Forelimb muscle (tissue), 1 donor: ENCODE results near the gene SMIM26. TPM values are rescaled to one million over a fixed set of nuclear protein-coding genes. Genes with fewer than 3 reads are reported as not detected.
"Not testable (repeated sequence)": the region's sequence is repeated elsewhere in the genome, so short reads cannot be mapped to it uniquely, and the experiment has no call there.

Experiments
- DNase-seq: peaks from one replicate; pipeline ENCODE4 v3.0.0-alpha.2; 2013; ENCODE audit warnings: low read depth
- polyA plus RNA-seq: library from polyadenylated mRNA; unstranded; fragments of 120-200 nt; gene quantifications from one replicate; pipeline ENCODE4 v1.2.1, GENCODE V29; 2013; ENCODE audit not compliant: insufficient read length

SMIM26 gene
- 83.1 TPM for polyA plus RNA-seq

- peak; percentile 85 for DNase-seq
Measured at GRCh38 chr20:18566892-18567738, at the start of gene SMIM26. Gene SMIM26, plus strand, starts transcription at chr20:18567432. Its CDS starts 47 bp downstream, at chr20:18567479.

GRCh38 chr20:18522066-18522465 is 45.2 kb upstream of the SMIM26 start:
- not testable (repeated sequence) for DNase-seq

- DNase-seq = no peak
Measured at GRCh38 chr20:18523066-18523465, 44.2 kb upstream of the SMIM26 start.

- DNase-seq = no peak
Measured at GRCh38 chr20:18524646-18525045, 42.6 kb upstream of the SMIM26 start.

- DNase-seq = not testable (repeated sequence)
Measured at GRCh38 chr20:18526761-18527160, 40.5 kb upstream of the SMIM26 start.

GRCh38 chr20:18527339-18527738 is 39.9 kb upstream of the SMIM26 start:
- no peak for DNase-seq

- DNase-seq = no peak
Measured at GRCh38 chr20:18527836-18528235, 39.4 kb upstream of the SMIM26 start.

- DNase-seq = no peak
Measured at GRCh38 chr20:18529041-18529440, 38.2 kb upstream of the SMIM26 start.

GRCh38 chr20:18532626-18533025 is 34.6 kb upstream of the SMIM26 start:
- DNase-seq = no peak

- no peak for DNase-seq
Measured at GRCh38 chr20:18533491-18533890, 33.7 kb upstream of the SMIM26 start.

GRCh38 chr20:18533978-18534644 is 33.1 kb upstream of the SMIM26 start:
- no peak for DNase-seq

- no peak for DNase-seq
Measured at GRCh38 chr20:18537651-18538050, 29.6 kb upstream of the SMIM26 start.

- DNase-seq = no peak
Measured at GRCh38 chr20:18541741-18542140, 25.5 kb upstream of the SMIM26 start.

GRCh38 chr20:18543216-18543615 is 24.0 kb upstream of the SMIM26 start:
- no peak for DNase-seq

GRCh38 chr20:18543932-18544331 is 23.3 kb upstream of the SMIM26 start:
- DNase-seq = no peak

GRCh38 chr20:18545566-18545965 is 21.7 kb upstream of the SMIM26 start:
- DNase-seq = no peak

- no peak for DNase-seq
Measured at GRCh38 chr20:18548465-18548864, 18.8 kb upstream of the SMIM26 start.

- DNase-seq = no peak
Measured at GRCh38 chr20:18553746-18554145, 13.5 kb upstream of the SMIM26 start.

- DNase-seq = no peak
Measured at GRCh38 chr20:18567739-18568091, 483 bp downstream of the SMIM26 start.

GRCh38 chr20:18571009-18571408 is 3.8 kb downstream of the SMIM26 start:
- DNase-seq = no peak

- no peak for DNase-seq
Measured at GRCh38 chr20:18571578-18571977, 4.3 kb downstream of the SMIM26 start.

GRCh38 chr20:18577942-18578341 is 10.7 kb downstream of the SMIM26 start:
- DNase-seq = no peak

GRCh38 chr20:18578581-18578980 is 11.3 kb downstream of the SMIM26 start:
- DNase-seq = no peak
